DMS114 treated with DMSO at 0.1 percent for 48 hours (cell line): ENCODE data around the gene ADAM12.

ENCODE experiments used
- DNase-seq: peaks from one replicate; lab custom pipeline; 2025; ENCODE audit not compliant: unreplicated experiment; lab: John Stamatoyannopoulos, UW

Gene ADAM12

GRCh38 chr10:126239844-126240243 is 148.4 kb downstream of the ADAM12 start:
- no peak for DNase-seq

DNA sequence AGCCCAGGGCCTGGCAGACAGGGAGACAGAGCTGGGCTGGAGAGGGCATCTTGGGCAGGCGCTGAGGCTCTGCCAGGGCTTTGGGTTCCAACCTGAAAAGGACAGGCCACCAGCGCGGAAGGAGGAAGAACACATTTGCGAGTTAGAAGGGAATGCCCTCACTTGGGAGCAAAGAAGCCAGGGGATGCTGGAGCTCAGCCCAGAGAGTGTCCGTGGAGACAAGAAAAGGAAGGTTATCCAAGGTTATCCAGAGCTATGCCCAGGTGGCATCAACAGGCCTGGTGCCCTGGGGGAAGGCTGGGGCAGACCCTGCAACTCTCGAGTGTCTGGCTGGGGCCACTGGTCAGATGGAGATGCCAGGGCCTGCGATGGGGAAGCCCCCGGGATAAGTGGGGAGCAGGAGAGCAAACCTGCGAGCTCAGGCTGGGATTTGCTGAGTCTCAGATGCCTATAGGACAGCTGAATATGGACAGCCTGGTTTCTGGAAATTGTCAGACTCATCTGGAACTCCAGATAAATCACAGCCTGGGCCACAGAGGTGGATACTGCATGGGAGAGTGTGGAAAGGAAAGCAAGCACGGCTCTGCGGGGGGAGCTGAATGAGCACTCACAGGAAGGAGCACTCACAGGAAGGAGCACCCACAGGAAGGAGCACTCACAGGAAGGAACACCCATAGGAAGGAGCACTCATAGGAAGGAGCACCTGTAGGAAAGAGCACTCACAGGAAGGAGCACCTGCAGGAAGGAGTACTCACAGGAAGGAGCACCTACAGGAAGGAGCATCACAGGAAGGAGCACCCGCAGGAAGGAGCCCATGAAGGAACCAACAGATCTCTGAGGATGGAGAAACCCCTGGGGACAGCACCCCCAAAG is 152.1 kb downstream of the ADAM12 start:
- no peak for DNase-seq

- DNase-seq, result no peak
Observed at GRCh38 chr10:126235091-126235978, 152.9 kb downstream of the ADAM12 start.

DNA sequence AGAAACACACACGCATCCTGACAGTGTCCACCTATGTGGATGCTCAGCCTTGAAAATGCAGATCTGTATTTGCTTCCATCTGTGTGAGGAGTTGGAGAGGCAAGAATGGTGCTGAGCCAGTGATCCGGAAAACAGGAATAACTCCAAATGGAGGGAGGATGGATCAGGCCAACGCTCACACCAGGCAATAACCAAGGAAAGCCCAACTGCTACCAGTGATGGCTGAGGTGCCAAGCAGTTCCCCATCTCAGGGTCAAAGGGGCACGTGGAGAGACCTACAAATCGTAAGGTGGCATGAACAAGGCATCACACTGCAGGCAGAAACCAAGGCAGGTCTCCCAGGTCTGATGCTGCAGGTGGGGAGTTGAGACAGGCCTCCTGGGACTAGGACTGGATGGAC is 153.6 kb downstream of the ADAM12 start:
- DNase-seq, result no peak

DNA sequence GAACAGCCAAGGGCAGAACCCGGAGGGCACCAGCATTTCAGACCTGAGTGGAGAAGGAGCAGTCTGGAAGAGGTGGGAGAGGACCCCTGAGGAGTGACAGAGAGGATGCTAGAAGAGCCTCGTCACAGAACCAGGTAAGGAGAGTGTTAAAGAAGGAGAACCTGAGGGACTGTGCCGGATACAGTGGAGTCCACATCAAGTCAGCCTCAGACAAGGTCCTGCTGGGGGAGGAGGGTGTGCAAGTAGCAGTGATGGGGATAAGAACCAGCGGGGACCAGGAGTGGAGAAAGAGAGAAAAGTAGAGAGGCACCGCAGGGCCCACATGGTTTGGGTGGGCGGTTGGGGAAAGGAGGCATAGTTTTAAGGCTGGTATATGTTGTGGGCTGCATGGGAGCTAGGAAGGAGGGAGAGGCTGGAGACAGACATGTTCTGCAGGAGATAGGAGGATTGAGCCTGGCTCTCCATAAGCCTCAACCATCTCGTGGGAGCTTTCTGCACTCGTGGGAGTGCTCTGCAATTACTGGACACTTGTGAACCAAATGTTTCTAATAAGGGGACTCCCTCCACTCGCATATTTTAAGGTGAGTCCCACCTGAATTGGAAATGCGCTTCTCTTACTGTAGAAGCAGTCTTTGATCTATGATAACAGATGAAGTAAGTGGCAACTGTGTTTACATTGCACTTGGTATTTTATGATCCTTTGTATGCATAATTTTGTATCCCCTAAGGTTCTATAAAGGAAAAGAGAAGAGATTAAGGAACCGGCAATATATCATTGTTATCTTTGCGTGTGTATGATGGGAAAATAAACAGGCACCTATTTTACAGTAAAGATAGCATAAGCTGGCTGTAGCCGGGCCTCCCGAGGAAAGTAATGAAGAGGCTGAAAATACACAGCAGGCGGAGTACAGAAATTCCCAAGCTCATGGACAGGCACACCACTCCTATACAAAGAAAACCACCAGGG is 154.8 kb downstream of the ADAM12 start:
- DNase-seq, result no peak

GRCh38 chr10:126230587-126230986 is 157.7 kb downstream of the ADAM12 start:
- no peak for DNase-seq

DNA sequence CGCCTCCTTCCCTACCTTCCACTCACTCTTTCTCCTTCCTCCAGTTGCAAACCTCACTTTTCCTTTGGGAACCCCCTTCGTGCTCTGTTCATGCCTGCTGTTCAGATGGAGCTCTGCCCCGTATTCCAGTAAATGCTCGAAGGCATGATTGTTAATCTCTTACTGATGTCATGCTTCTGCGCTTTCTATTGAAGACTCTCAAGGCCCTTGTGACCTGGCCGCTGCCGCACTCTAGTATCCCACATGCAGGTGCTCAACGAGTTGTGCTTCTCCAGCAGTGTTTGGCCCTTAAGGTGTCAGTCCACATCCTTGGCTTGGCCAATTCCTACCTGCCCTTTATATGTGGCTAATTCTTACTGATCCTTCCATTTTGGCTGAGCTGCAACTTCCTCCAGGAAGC is 158.6 kb downstream of the ADAM12 start:
- no peak for DNase-seq

DNA sequence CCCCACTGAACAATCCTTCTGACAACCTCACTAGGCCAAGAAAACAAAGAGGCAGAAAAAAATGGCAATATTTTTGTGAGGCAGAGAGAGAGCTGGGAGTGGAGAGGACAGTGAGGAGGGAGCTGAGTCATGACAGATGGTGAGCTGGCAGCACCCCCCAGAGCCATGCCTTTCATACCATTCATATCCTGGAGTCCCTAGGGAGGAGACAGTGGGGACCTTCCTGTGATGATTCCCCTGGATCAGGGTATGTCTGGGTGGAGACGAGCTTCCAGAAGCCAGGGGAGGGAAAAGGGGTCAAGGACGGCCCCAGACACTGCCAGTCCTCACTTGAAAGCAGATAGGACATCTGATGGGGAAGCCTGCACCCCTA is 160.5 kb downstream of the ADAM12 start:
- DNase-seq, result no peak

DNA sequence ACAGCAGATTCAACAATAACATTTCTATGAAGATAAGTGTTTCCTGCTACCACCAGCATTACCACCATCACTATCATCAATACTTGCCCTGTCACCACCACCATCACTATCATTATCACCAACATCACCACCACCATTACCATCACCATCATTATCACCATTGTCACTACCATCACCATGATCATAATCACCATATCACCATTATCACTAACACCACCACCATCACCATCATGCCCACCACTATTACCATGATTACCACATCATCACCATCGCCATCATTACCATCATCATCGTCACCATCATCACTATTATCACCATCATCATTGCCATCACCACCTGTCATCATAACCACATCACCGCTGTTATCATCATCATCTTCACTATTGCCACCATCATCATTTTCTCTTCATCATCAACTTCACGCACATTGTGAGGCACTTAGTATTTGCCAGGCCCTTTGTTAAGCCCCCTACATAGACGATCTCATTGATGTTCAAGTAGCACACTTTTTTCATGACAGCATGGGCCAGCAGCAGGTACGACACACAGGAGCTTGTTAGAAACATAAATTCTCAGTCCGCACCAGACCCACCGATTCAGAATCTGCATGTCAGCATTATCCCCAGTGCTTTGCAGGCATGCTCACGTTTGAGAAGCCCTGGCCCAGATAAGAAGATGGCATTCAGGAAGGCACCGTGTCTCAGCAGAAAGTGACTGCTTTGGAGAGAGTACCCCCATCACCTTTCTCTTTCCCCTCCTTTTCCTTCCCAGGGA is 161.1 kb downstream of the ADAM12 start:
- no peak for DNase-seq

DNA sequence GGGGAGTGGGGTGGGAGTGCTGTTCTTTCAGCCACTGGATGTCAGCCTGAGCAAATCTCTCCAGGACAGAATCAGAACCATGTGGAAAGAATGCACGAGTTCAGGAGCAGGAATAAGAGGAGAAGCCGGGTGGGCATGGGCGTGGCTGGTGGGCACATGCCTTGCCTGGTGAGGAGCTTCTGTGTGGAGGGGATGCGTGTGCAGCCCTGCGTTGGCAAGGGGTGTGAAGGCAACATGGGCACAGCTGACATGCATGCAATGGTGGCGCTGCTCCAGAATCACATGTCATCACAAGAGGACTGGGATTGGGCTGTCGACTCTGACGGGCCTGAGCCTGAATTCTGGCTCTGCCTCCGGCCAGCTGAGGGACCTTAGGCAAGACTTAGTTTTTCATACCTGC is 162.1 kb downstream of the ADAM12 start:
- no peak for DNase-seq

- no peak for DNase-seq
Observed at GRCh38 chr10:126225672-126226008, 162.6 kb downstream of the ADAM12 start.

DNA sequence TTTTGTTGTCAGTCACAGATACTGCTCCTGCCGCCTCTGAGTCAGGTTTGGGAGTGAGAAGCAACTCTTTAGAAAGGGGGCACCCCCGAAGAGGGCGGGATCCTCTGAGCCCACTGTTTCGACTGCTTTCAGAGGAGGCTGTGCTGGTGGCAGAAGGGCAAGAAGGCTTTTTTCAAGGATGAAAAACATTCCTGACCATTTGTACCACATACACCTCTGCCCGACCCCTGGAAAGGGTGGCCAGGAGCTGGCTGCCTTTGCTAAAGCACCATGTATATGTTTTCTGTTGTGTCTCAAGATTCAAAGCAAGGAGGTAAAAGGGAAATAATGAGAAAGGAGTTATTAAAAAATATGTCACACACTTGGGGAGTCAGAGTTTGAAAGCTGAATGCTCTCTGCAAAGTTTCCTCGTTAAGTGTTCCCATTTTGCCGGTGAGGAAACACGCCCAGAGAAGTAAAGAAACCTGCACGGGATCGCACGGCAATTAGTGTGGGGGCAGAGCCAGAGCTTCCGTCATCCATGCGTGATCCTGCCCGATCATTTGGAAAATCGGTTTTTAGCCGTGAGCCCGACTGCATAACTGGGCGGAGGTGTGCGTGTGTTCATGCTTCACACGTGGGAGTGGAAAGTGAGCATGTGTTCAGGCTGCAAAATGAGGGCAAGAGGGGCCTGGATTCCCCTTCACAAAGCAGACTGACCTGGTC is 163.2 kb downstream of the ADAM12 start:
- no peak for DNase-seq

- no peak for DNase-seq
Observed at GRCh38 chr10:126223512-126224067, 164.7 kb downstream of the ADAM12 start.

DNA sequence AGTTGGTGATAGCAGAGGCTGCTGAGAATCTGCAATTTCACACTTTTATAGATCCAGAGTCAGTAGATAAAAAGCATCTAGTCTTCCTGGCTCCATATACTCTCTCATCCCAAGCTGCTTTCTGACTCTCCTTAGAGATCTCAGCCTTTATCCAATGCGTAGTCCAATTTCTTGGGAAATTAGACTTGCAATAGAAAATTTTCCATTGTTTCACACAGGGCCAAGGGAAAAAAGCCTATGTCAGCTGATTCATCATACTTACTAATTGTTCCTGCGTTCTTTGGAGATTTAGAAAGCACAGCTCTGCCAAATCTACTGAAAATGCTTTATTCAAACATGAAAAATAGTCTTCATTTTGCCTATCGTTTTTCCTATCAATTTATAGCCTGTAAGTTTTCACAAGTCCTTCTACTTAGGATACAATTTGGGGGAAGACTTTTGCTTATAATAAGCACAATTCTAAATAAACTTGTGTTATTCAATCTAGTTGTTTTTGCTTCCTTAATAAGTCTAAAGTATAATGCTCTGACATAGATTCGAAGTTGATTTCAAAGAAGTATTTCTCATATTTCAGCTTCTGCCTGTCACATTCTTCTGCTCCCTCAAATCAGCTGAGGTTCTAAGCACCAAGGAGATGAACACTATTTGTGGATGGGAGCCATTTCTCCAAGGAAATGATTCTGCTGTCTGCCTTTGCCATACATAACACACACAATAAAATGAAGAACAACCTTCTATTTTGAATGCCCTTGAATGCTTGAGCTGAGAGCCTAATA is 165.4 kb downstream of the ADAM12 start:
- DNase-seq, result no peak

DNA sequence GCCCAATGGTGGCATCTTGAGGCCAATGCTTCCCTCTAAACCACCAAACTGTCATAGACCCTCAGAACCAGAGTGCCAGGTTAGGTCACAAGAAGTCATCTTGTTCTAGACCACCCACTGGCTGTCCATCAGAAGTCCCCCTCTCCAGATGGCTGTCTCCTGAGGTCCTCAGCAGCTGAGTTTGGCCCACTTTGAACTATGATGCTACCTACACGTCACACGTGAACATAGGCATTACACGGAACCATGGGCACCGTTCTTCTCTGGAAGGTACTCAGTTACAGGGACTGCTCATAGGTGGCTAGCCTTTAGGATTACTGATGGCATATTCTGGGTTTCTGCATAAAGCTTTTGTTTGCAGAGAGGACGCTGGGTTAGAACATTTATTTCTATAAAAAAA is 166.4 kb downstream of the ADAM12 start:
- no peak for DNase-seq

DNA sequence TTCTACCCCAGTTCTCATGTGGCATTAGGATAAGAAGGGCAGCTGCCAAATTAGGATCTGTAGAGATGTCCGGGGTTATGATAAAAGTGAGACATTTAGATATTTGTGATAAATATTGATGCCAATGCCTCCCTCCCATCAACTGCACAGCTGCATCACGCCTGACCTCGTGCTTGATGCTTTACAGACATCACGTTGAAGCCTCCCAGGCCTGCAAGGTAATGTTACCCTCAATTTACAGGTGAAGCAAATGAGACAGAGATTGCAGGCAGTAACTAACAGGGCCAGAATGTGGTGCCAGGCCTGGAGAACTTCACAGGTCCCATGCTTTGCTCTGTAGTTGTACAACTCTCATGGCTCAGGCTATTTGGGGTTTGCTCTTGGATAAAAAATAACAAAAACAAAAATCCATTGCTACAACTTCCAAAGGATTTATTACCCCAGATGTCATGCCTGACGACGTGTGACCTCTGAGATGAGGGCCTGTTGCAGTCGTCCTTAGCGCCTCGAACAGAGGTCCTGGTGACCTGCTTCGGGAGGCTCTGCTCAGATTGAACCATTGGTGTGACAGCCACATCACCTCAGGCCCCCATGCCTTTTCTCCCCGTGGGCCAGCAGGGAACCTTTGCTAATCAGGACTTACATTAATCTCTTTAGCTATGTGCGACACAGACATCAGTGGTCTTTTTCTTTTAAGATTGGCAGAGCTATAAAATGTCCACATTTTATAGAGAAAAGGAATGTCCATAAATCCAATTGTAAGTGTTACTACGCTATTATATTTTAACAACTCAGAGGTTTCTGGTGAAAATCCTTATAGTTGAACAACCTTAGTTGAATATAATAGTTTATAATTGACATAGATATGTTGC is 169.3 kb downstream of the ADAM12 start:
- no peak for DNase-seq

- no peak for DNase-seq
Observed at GRCh38 chr10:126218174-126218573, 170.1 kb downstream of the ADAM12 start.

GRCh38 chr10:126216632-126216961 is 171.7 kb downstream of the ADAM12 start:
- DNase-seq, result no peak
